ENCODE data around the gene ZNF787.

- TF ChIP-seq CTCF (IDR thresholded peaks at IDR 0.05) = no peak
- TF ChIP-seq POLR2A (IDR thresholded peaks at IDR 0.05) = no peak
Measured at GRCh38 chr19:56167064-56167578, 46.0 kb upstream of the ZNF787 start.
